Mesenchymal stem cell (in vitro differentiated cells and primary cell): ENCODE results near the gene TAF3.

ENCODE experiments used
- DNase-seq: peaks from one replicate; pipeline ENCODE4 v3.0.0-alpha.2; 2013
- H2AFZ ChIP-seq: one replicate; pipeline ENCODE4 v1.6.1; 2013; ENCODE audit warnings: low read depth, mild to moderate bottlenecking, control low read depth, inconsistent platforms, low read length, moderate library complexity
- H2AK5ac ChIP-seq: 2 replicates; pipeline ENCODE4 v1.6.1; 2013; ENCODE audit warnings: low read length, moderate library complexity, mild to moderate bottlenecking, inconsistent platforms; ENCODE audit not compliant: severe bottlenecking
- H2BK120ac ChIP-seq: one replicate; pipeline ENCODE4 v1.6.1; 2013; ENCODE audit warnings: low read depth, mild to moderate bottlenecking, inconsistent platforms, low read length, moderate library complexity
- H2BK12ac ChIP-seq, 2 experiments: one replicate each; pipeline ENCODE4 v1.6.1; 2013; ENCODE audit warnings: inconsistent platforms in 2 of 2, low read length in 2 of 2, mild to moderate bottlenecking in 2 of 2, moderate library complexity in 2 of 2, control low read depth in 1 of 2
- H2BK15ac ChIP-seq: one replicate; pipeline ENCODE4 v1.6.1; 2013; ENCODE audit warnings: mild to moderate bottlenecking, low read depth, inconsistent platforms; ENCODE audit not compliant: poor library complexity, severe bottlenecking
- H2BK5ac ChIP-seq: 2 replicates; pipeline ENCODE4 v1.6.1; 2013; ENCODE audit warnings: low read depth, mild to moderate bottlenecking, low read length, control low read depth, inconsistent platforms; ENCODE audit not compliant: poor library complexity, severe bottlenecking
- H3K14ac ChIP-seq, 2 experiments: one replicate each; pipeline ENCODE4 v1.6.1; 2013; ENCODE audit warnings: inconsistent platforms in 2 of 2, low read length in 2 of 2, control low read depth in 1 of 2, mild to moderate bottlenecking in 1 of 2, moderate library complexity in 1 of 2
- H3K18ac ChIP-seq, 2 experiments: one replicate each; pipeline ENCODE4 v1.6.1; 2013; ENCODE audit warnings: inconsistent platforms in 2 of 2, low read length in 2 of 2, control low read depth in 1 of 2, low read depth in 1 of 2, mild to moderate bottlenecking in 1 of 2
- H3K23ac ChIP-seq, 2 experiments: one replicate each; pipeline ENCODE4 v1.6.1; 2013; ENCODE audit warnings: inconsistent platforms in 2 of 2, low read length in 2 of 2, mild to moderate bottlenecking in 2 of 2, moderate library complexity in 2 of 2, control low read depth in 1 of 2
- H3K27ac ChIP-seq: 2 replicates; pipeline ENCODE4 v1.5.1; 2013; ENCODE audit warnings: mild to moderate bottlenecking, moderate library complexity, low read length, control low read depth, inconsistent platforms; ENCODE audit not compliant: poor library complexity, severe bottlenecking
- H3K27me3 ChIP-seq, 2 experiments: 2 replicates each; pipeline versions ENCODE4 v1.6.1 to v1.7.0; 2013; ENCODE audit warnings: low read length in 2 of 2, mild to moderate bottlenecking in 2 of 2, moderate library complexity in 2 of 2, control low read depth in 1 of 2, inconsistent platforms in 1 of 2; ENCODE audit not compliant: control insufficient read depth in 1 of 2, insufficient read depth in 1 of 2
- H3K36me3 ChIP-seq, 2 experiments: 2 replicates each; pipeline versions ENCODE4 v1.6.1 to v1.7.0; 2013; ENCODE audit warnings: low read length in 2 of 2, control low read depth in 1 of 2, inconsistent platforms in 1 of 2, low read depth in 1 of 2, mild to moderate bottlenecking in 1 of 2; ENCODE audit not compliant: insufficient read depth in 2 of 2, control insufficient read depth in 1 of 2
- H3K4ac ChIP-seq, 2 experiments: one replicate each; pipeline ENCODE4 v1.6.1; 2013; ENCODE audit warnings: inconsistent platforms in 2 of 2, low read length in 2 of 2, mild to moderate bottlenecking in 2 of 2, moderate library complexity in 2 of 2, control low read depth in 1 of 2, low read depth in 1 of 2
- H3K4me1 ChIP-seq: 2 replicates; pipeline ENCODE4 v1.6.1; 2013; ENCODE audit warnings: low read depth, low read length, control low read depth; ENCODE audit not compliant: control insufficient read depth, insufficient read depth
- H3K4me2 ChIP-seq: 2 replicates; pipeline ENCODE4 v1.6.1; 2013; ENCODE audit warnings: low read length, mild to moderate bottlenecking, inconsistent platforms; ENCODE audit not compliant: poor library complexity, severe bottlenecking
- H3K4me3 ChIP-seq, 2 experiments: 2 replicates each; pipeline versions ENCODE4 v1.5.1 to v1.7.0; 2013; ENCODE audit warnings: low read length in 2 of 2, mild to moderate bottlenecking in 2 of 2, control low read depth in 1 of 2, low read depth in 1 of 2; ENCODE audit not compliant: insufficient read depth in 1 of 2
- H3K79me1 ChIP-seq: replicated peaks from 2 replicates; pipeline ENCODE4 v1.6.1; 2013; ENCODE audit warnings: mild to moderate bottlenecking, control low read depth, low read length, inconsistent platforms; ENCODE audit not compliant: poor library complexity, severe bottlenecking
- H3K9ac ChIP-seq: 2 replicates; pipeline ENCODE4 v1.7.0; 2013; ENCODE audit warnings: mild to moderate bottlenecking, low read length, moderate library complexity
- H3K9me3 ChIP-seq: 2 replicates; pipeline ENCODE4 v1.7.0; 2013; ENCODE audit warnings: mild to moderate bottlenecking, low read length; ENCODE audit not compliant: control insufficient read depth
- H4K8ac ChIP-seq: one replicate; pipeline ENCODE4 v1.6.1; 2013; ENCODE audit warnings: inconsistent platforms, mild to moderate bottlenecking, low read length, moderate library complexity
- H4K91ac ChIP-seq: one replicate; pipeline ENCODE4 v1.6.1; 2013; ENCODE audit warnings: mild to moderate bottlenecking, low read length, inconsistent platforms
- WGBS: methylation state at CpG from one replicate; pipeline ENCODE4 v1.1.7; 2013; ENCODE audit warnings: mixed read lengths; 5-methylcytosine and 5-hydroxymethylcytosine counted together

Gene TAF3

GRCh38 chr10:7952266-7952665 lies 134.0 kb downstream of the TAF3 start:
- Histone ChIP-seq H2BK12ac (no peak overlapping the region), H3K36me3 (no peaks in the 10 kb centered on the region), H3K9me3 (no peaks in the 10 kb centered on the region), H4K8ac (no peak overlapping the region), H2BK15ac (no peak overlapping the region), H2BK120ac (no peak overlapping the region), H3K23ac (no peak overlapping the region), H3K79me1 (peaks cover 12% of the 10 kb centered on the region), H2AFZ (no peak overlapping the region), H3K4me3 (no peak overlapping the region), H3K4ac (no peak overlapping the region), H3K9ac (no peak overlapping the region), H4K91ac (no peak overlapping the region), H3K27me3 (no peaks in the 10 kb centered on the region), H3K4me2 (no peak overlapping the region), H3K27ac (no peak overlapping the region), H3K4me1 (peaks cover 7% of the 10 kb centered on the region), H2BK5ac (no peak overlapping the region), H3K14ac (no peak overlapping the region), H3K18ac (no peak overlapping the region), H2AK5ac (no peak overlapping the region)
- no peak for DNase-seq
- WGBS: no CpG with 5 or more reads among the region's 3 CpGs

- H3K36me3 ChIP-seq: no peaks in the 10 kb centered on the region
- no peak overlapping the region for H4K8ac ChIP-seq
- H3K27me3 ChIP-seq: no peaks in the 10 kb centered on the region
- H3K27ac ChIP-seq: no peak overlapping the region
- no peak overlapping the region for H3K9ac ChIP-seq
- H2AK5ac ChIP-seq: no peak overlapping the region
- no peak overlapping the region for H3K23ac ChIP-seq
- H2BK15ac ChIP-seq: no peak overlapping the region
- 96% methylated on average over 4 of the region's 4 CpGs for WGBS
- H3K4ac ChIP-seq: no peak overlapping the region
- H3K9me3 ChIP-seq: no peaks in the 10 kb centered on the region
- no peak overlapping the region for H2BK120ac ChIP-seq
- peaks cover 13% of the 10 kb centered on the region for H3K79me1 ChIP-seq
- DNase-seq: no peak
- H3K14ac ChIP-seq: no peak overlapping the region
- H3K4me3 ChIP-seq: no peak overlapping the region
- H2BK12ac ChIP-seq: no peak overlapping the region
- no peak overlapping the region for H3K18ac ChIP-seq
- peaks cover 7% of the 10 kb centered on the region for H3K4me1 ChIP-seq
- H2BK5ac ChIP-seq: no peak overlapping the region
- no peak overlapping the region for H2AFZ ChIP-seq
- H4K91ac ChIP-seq: no peak overlapping the region
- H3K4me2 ChIP-seq: no peak overlapping the region
These were observed 135.1 kb downstream of the TAF3 start for GRCh38 chr10:7953447-7953846.

- Histone ChIP-seq H3K9ac (peak overlapping the region; percentile 35), H3K9me3 (no peaks in the 10 kb centered on the region), H3K14ac (no peak overlapping the region), H2BK5ac (no peak overlapping the region), H3K4me3 (no peak overlapping the region), H2AK5ac (no peak overlapping the region), H4K8ac (no peak overlapping the region), H4K91ac (no peak overlapping the region), H2AFZ (no peak overlapping the region), H3K27me3 (no peaks in the 10 kb centered on the region), H2BK120ac (no peak overlapping the region), H3K36me3 (no peaks in the 10 kb centered on the region), H3K79me1 (peaks cover 13% of the 10 kb centered on the region), H3K4me2 (no peak overlapping the region), H3K4me1 (peaks cover 4% of the 10 kb centered on the region), H3K27ac (no peak overlapping the region), H3K18ac (no peak overlapping the region), H2BK12ac (no peak overlapping the region), H3K23ac (no peak overlapping the region), H2BK15ac (no peak overlapping the region), H3K4ac (no peak overlapping the region)
- no peak for DNase-seq
- no CpG with 5 or more reads among the region's 1 CpG for WGBS
These were observed 137.1 kb downstream of the TAF3 start for GRCh38 chr10:7955446-7955845.

GRCh38 chr10:7956508-7956907 lies 138.2 kb downstream of the TAF3 start:
- Histone ChIP-seq H3K4ac (no peak overlapping the region), H3K9ac (no peak overlapping the region), H2BK120ac (no peak overlapping the region), H3K79me1 (peaks cover 8% of the 10 kb centered on the region), H3K4me2 (no peak overlapping the region), H3K36me3 (no peaks in the 10 kb centered on the region), H3K23ac (no peak overlapping the region), H2AK5ac (no peak overlapping the region), H2AFZ (no peak overlapping the region), H2BK5ac (no peak overlapping the region), H3K4me3 (no peak overlapping the region), H3K27ac (no peak overlapping the region), H4K91ac (no peak overlapping the region), H3K9me3 (no peaks in the 10 kb centered on the region), H3K18ac (no peak overlapping the region), H4K8ac (no peak overlapping the region), H2BK12ac (no peak overlapping the region), H3K4me1 (peaks cover 1% of the 10 kb centered on the region), H3K14ac (no peak overlapping the region), H2BK15ac (no peak overlapping the region), H3K27me3 (no peaks in the 10 kb centered on the region)
- peak; percentile 63 for DNase-seq
